Hepatocyte (in vitro differentiated cells): Measurements from ENCODE around the gene IPO11.
"Not testable (repeated sequence)": the region's sequence is repeated elsewhere in the genome, so short reads cannot be mapped to it uniquely, and the experiment has no call there.

Experiments
- CTCF ChIP-seq: fragments of 200-600 bp; sonication (generic); IDR thresholded peaks from 2 replicates; pipeline ENCODE4 v1.5.1; 2016; ENCODE audit warnings: antibody characterized with exemption, mild to moderate bottlenecking; ENCODE audit not compliant: poor library complexity
- EZH2 ChIP-seq: fragments of 200-600 bp; sonication (generic); IDR thresholded peaks from 2 replicates; pipeline ENCODE4 v1.6.1; 2016; ENCODE audit warnings: antibody characterized with exemption, mild to moderate bottlenecking, borderline replicate concordance

- not testable (repeated sequence) for TF ChIP-seq CTCF, EZH2
Measured at GRCh38 chr5:62657772-62658171, 245.2 kb downstream of the IPO11 start.
